Fibroblast of gingiva (primary cell): ENCODE data around the gene DENND4C.
"Not testable (repeated sequence)": the region's sequence is repeated elsewhere in the genome, so short reads cannot be mapped to it uniquely, and the experiment has no call there.

Experiments
- DNase-seq: peaks from one replicate; pipeline ENCODE4 v3.0.0-alpha.2; 2011; ENCODE audit warnings: low read depth

DENND4C gene

GRCh38 chr9:19230355-19231125 lies at the start of gene DENND4C:
Gene DENND4C (plus strand): TSS chr9:19230693. CDS start chr9:19276175, 45,482 bp downstream.
- peak; percentile 78 for DNase-seq

DNA sequence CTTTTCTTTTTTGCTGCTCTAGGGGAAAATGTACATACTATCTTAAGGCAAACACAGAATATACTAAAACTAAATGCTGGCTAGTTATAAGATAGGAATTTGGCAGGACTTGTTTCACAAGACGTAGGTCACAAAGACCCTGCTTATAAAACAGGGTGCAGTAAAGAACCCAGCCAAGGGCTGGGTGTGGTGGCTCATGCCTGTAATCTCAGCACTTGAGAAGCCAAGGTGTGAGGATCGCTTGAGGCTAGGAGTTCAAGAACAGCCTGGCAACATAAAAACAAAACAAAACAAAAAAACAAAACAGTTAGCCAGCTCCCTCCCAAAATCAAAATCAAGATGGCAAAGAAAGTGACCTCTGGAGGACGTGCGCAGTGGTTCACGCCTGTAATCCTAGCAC lies 49.5 kb upstream of the DENND4C start:
- DNase-seq = no peak

DNA sequence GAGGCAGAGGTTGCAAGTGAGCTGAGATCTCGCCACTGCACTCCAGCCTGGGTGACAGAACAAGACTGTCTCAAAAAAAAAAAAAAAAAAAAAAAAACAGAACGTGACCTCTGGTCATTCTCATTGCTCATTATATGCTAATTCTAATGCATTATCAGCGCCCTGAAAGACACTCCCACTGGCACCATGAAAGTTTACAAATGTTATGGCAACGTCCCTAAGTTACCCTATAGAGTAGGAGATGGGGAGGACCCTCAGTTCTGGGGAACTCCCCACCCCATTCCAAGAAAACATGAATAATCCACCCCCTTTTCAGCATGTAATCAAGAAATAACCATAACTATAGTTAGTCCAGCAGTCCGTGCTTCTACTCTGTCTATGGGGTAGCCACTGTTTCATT lies 48.9 kb upstream of the DENND4C start:
- no peak for DNase-seq

- DNase-seq = peak; percentile 91
Observed at GRCh38 chr9:19184144-19184917, 46.2 kb upstream of the DENND4C start.

DNA sequence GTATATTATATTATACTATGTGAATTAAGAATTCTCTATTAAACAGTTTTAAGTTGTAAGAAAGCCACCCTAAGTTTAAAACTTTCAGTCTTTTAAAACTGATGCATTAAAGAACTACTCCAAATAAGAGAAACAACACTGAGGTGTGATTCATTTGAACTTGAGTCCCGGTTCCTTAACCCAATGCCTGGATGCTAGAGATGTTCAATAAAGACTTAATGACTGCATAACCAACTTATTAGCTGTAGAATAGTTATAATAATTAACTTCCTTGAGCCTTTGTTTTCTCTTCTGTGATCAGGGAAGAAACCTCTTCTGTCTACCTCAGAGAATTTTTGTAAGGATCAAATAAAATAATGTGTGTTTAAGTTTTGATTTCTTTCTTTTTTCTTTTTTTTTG lies 45.3 kb upstream of the DENND4C start:
- DNase-seq = no peak

GRCh38 chr9:19186232-19186631 lies 44.3 kb upstream of the DENND4C start:
- DNase-seq = peak; percentile 23

- DNase-seq = no peak
Observed at GRCh38 chr9:19188771-19189170, 41.7 kb upstream of the DENND4C start.

DNA sequence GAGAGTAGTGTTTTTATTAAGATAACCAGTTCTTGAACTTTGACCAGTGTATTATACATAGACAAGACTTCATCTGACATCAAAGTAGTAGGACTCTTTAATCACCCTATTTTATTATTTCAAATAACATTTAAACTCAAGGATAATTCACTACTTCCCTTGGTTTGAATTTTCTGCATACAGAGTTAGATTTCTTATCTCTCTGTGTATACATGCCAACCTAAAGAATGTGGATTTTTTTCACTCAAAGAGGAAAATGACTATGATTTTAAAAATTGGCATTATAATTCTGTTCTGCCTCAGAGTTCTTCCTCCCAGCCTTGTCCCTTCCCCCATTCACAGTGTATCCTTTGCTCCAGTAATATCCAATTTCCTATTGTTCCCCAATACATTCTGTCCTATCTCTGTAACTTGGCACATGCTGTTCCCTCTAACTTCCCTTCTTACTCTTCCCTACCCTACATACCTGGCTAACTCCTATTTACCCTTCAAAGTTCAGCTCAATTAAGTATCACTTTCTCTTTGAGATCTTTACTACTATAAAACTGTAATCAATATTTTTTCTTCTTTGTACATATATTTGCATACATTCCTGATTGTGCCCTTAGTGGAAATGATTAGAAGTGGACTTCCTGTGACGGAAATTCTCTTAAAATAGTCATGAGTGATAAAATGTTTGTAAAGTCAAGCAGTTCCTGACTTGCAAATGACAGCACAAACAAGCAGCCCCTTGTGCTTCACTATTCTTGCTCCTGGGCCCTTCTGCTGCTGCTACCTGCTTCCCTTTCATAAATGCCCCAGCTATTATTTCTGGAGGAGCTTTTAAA lies 38.1 kb upstream of the DENND4C start:
- no peak for DNase-seq

DNA sequence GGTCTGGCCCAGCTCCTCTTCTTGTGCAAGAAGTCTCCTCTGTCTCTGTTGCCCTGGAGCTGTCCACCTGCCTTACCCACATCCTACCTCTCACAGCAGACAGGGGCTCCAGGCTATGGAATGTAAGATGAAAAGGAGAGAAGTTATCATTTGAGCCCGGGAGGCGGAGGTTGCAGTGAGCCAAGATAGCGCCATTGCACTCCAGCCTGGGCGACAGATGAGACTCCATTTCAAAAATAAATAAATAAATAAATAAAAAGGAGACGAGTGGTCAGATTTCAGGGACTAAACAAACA lies 37.5 kb upstream of the DENND4C start:
- DNase-seq = no peak

DNA sequence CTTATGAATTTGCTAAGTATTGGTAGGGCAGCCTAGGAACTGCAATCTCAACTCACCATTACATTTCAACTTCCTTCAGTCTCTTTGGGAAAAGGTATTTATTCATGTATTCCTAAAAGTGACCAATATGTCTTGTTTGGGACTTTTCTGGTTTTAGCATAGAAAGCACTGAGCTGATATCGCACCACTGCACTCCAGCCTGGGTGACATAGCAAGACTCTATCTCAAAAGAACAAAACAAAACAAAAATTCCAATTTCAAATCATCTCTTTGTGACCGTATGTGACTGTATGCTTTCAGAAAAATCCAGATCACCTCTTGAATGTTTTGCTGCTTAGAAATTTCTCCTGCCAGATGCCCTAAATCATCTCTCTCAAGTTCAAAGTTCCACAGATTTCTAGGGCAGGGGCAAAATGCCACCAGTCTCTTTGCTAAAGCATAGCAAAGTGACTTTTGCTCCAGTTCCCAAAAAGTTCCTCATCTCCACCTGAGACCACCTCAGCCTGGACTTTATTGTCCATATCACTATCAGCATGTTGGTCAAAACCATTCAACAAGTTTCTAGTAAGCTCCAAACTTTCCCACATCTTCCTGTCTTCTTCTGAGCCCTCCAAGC lies 37.0 kb upstream of the DENND4C start:
- DNase-seq = not testable (repeated sequence)

- DNase-seq = no peak
Observed at GRCh38 chr9:19198406-19198805, 32.1 kb upstream of the DENND4C start.

DNA sequence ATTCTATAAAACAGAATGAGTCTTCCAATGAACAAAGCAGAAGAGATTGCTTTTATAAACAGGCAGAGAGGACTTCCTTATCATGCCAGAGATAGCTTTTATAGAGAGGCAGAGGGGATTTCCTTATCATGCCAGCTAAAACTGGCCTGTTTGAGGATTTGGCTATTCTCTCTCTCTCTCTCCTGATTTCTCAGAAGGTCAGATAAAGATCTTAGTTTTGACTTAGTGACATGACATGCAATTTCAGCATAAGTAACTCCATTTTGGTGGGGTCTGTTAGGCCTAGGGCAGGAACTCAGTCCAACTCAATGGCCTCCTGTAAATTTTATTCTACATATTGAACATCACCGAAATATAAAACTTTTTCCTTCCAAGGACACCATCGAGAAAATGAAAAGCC lies 31.5 kb upstream of the DENND4C start:
- DNase-seq = no peak

GRCh38 chr9:19200229-19200628 lies 30.3 kb upstream of the DENND4C start:
- DNase-seq = no peak

GRCh38 chr9:19201899-19202891 lies 28.3 kb upstream of the DENND4C start:
- DNase-seq = no peak

GRCh38 chr9:19203058-19203457 lies 27.4 kb upstream of the DENND4C start:
- DNase-seq = no peak

DNA sequence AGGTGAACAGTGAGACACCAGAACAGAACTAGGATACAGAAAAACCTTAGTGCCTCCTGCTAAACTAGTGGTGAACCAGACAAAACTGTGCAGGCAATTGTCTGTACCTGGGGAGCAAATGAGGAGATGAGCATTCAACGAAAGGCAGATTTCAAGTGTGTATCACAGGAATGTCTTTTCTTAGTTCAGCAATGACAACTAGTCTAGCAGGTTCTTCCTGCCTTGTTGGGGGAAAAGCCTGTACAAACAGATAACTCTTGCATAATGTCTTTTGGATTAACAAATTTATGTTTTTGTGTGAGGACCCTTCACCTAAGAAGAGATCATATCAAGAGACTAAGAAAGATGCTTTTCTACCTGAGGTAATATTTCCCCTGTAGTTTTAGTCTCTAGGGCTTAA lies 21.8 kb upstream of the DENND4C start:
- DNase-seq = no peak

DNA sequence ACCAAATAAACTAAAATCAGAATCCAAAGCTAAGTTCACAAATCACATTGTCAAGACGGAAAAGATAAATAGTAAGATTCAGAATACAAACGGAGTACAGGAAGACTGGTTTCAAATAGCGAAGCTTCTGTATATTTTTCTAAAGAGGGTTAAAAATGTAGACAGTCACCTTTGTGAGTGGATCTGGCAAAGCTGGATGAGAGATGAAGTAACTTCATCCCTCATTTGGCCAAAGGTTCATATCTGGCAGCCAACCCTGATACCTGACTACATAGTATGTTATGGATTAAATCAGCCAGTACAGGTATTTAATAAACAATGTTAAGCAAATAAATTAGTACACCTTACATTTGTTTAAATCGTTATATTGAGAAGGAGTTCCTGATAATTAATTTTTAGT lies 21.3 kb upstream of the DENND4C start:
- no peak for DNase-seq

DNA sequence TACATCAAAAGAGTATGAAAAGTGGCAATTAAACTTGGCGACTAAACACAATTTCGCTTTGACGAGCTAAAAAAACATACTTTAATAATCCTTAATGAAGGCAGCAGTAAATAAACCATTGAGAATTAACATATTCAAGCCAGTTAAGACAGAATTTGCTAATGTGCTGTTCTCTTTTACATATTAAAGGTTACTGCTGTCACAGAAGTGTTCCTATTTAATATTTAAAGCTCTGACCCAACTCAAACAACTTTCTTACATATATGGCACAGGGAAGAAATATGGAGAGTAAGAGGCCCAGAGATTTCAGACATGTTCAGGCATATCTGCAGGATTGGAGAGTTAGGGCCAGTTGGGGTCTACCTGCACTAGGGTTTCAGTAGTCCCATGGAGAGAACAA lies 16.7 kb upstream of the DENND4C start:
- no peak for DNase-seq

DNA sequence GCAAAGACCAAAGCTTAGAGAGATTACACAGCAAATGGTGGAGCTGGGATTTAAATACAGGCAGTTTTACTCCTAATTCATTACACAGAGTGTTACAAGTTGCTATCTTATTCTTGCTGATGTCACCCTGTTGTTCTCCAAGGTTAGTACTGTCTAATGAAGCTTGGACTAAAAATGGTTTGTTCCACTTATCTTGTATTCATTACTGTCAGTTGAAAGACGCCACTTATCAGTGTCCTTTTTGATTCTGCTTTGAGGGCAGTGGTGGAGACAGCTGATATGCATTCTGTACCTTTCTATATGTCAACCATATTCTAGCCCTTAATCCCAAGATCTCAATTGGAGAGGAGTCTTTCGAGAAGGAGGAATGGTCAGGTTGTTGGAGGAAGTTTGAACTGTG lies 14.0 kb upstream of the DENND4C start:
- DNase-seq = no peak

GRCh38 chr9:19221326-19221725 lies 9.2 kb upstream of the DENND4C start:
- no peak for DNase-seq

GRCh38 chr9:19223724-19224123 lies 6.8 kb upstream of the DENND4C start:
- no peak for DNase-seq
